Esophagus squamous epithelium (tissue), 5 donors: ENCODE measurements around the gene LRRC4C. TPM values are rescaled to one million over a fixed set of nuclear protein-coding genes. Genes with fewer than 3 reads are reported as not detected.
"Not testable (repeated sequence)": the region's sequence is repeated elsewhere in the genome, so short reads cannot be mapped to it uniquely, and the experiment has no call there.

Experiments
- DNase-seq: peaks from one replicate; lab custom pipeline; 2025; lab: John Stamatoyannopoulos, UW
- H3K27ac ChIP-seq, 4 donors: fragments of 200-600 bp; sonication (generic); one replicate each; pipeline ENCODE4 v1.5.1; 2016 to 2019; ENCODE audit warnings: mild to moderate bottlenecking in 1 of 4
- H3K27me3 ChIP-seq, 4 donors: fragments of 200-600 bp; sonication (generic); 1 replicate in 3 of 4; 2 replicates in 1 of 4; pipeline versions ENCODE4 v1.5.1 to v1.6.0; 2017 to 2021; ENCODE audit warnings: antibody characterized with exemption in 1 of 4
- H3K36me3 ChIP-seq, 3 donors: fragments of 200-600 bp; sonication (generic); one replicate each; pipeline ENCODE4 v1.5.1; 2016 to 2019
- H3K4me1 ChIP-seq, 3 donors: fragments of 200-600 bp; sonication (generic); one replicate each; pipeline ENCODE4 v1.5.1; 2017 to 2019
- H3K4me3 ChIP-seq, 4 donors: fragments of 200-600 bp; sonication (generic); 1 replicate in 3 of 4; 2 replicates in 1 of 4; pipeline ENCODE4 v1.5.1; 2016 to 2019; ENCODE audit warnings: mild to moderate bottlenecking in 2 of 4, moderate library complexity in 1 of 4
- H3K9me3 ChIP-seq, 3 donors: fragments of 200-600 bp; sonication (generic); one replicate each; pipeline ENCODE4 v1.5.1; 2016 to 2019
- CTCF ChIP-seq, 6 experiments: fragments of 450-650 bp in 4 of 6; fragments of 200-600 bp in 2 of 6; sonication (generic) in 2 of 6; IDR thresholded peaks; one replicate each; pipeline ENCODE4 v1.5.1; 2016 to 2019; ENCODE audit warnings: antibody characterized with exemption in 6 of 6, mild to moderate bottlenecking in 4 of 6, moderate library complexity in 4 of 6
- POLR2A ChIP-seq, 4 donors: fragments of 450-650 bp; IDR thresholded peaks; one replicate each; pipeline ENCODE4 v1.6.1; 2017; ENCODE audit warnings: antibody characterized with exemption in 4 of 4, mild to moderate bottlenecking in 4 of 4, moderate library complexity in 3 of 4
- WGBS, 2 donors: methylation state at CpG; one replicate each; pipeline ENCODE4 v1.1.5; 2018; 5-methylcytosine and 5-hydroxymethylcytosine counted together
- intact Hi-C: fragments of 100-400 bp; cut with DNase I; formaldehyde crosslinking; loops from one replicate; pipeline ENCODE4 v1.15.0; 2022
- total RNA-seq, 4 donors: library from RNA; depleted of rRNA; stranded (reverse); fragments of >200 nt; gene quantifications; one replicate each; pipeline ENCODE4 v1.1.0, GENCODE V29; 2016
- donor health status: DM: yes; HTN: yes; CAD: no.

LRRC4C gene
- total RNA-seq, 4 donors from 2014 or later, result 0.09 to 0.38 (median 0.30) TPM; not detected in 1

DNA sequence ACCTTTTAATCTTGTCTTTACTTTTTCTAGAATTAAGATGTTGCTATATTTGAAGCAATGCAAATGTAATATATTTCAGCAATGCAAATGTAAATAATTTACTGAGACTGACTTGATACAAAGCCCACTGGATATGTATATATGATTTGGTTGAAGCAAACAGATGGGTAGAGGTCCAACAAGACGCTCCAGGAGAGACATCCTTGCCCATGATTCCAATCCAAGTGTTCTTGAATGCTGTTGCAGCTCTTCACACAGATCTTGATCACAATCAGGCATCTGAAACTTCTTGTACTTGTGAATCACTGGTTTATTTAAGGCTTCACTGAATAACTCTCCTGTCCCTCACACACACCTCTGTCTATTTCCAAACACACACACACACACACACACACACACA, 507.0 kb downstream of the LRRC4C start:
- WGBS, 2 donors, result 53 to 60% methylated on average over 1 of the region's 1 CpG
- no peak overlapping the region for H3K4me3 ChIP-seq
- intact Hi-C loops, result no loop called here

GRCh38 chr11:40938002-40938401, 521.5 kb downstream of the LRRC4C start:
- 52 to 60% methylated on average over 4 of the region's 4 CpGs for WGBS, 2 donors
- intact Hi-C loops, result no loop called here
- no peak for DNase-seq
- no peak overlapping the region for H3K4me3 ChIP-seq
- no peak for TF ChIP-seq POLR2A (IDR thresholded peaks at IDR 0.05)
- no peaks in the 10 kb centered on the region for H3K27me3 ChIP-seq
- no peaks in the 10 kb centered on the region for H3K36me3 ChIP-seq
- H3K4me1 ChIP-seq, result no peaks in the 10 kb centered on the region
- H3K9me3 ChIP-seq, result no peaks in the 10 kb centered on the region
- H3K27ac ChIP-seq, result no peak overlapping the region

More for the DNA sequence above, 507.0 kb downstream of the LRRC4C start:
- DNase-seq, result no peak
- Histone ChIP-seq H3K36me3 (no peaks in the 10 kb centered on the region), H3K9me3 (peaks cover 0 to 5% (median 0%) of the 10 kb centered on the region in 3 donors), H3K27me3 (no peaks in the 10 kb centered on the region), H3K27ac (no peak overlapping the region), H3K4me1 (no peaks in the 10 kb centered on the region)
- no peak for TF ChIP-seq CTCF (IDR thresholded peaks at IDR 0.05)
- TF ChIP-seq POLR2A (IDR thresholded peaks at IDR 0.05), result no peak

- H3K36me3 ChIP-seq, result no peaks in the 10 kb centered on the region
- TF ChIP-seq CTCF (IDR thresholded peaks at IDR 0.05) (peak in 1 of 6 experiments; percentile 6), POLR2A (IDR thresholded peaks at IDR 0.05) (no peak)
- H3K27me3 ChIP-seq, result no peaks in the 10 kb centered on the region
- no peak overlapping the region for H3K4me3 ChIP-seq
- no peak for DNase-seq
- H3K9me3 ChIP-seq, result no peaks in the 10 kb centered on the region
- 68 to 78% methylated on average over 2 of the region's 2 CpGs for WGBS, 2 donors
- H3K27ac ChIP-seq, result no peak overlapping the region
- intact Hi-C loops, result no loop called here
- no peaks in the 10 kb centered on the region for H3K4me1 ChIP-seq
These were observed 534.5 kb downstream of the LRRC4C start for GRCh38 chr11:40924915-40925314.

DNA sequence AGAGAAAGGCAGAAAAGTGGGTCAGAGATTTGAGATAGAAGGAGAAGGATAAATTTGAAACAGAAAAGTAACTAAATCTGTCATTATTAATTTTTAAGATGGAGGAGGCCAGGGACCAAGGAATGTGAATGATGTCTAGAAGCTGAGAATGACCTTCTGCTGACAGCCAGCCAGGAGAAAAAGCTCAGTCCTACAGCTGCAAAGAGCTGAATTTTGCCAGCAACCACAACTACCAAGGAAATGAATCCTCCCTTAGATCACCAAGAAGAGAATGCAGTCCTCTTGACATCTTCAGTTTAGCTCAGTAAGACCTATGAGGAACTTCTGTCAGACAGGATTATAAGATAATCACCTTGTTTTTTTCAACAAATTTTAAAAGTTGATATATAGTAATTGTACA, 538.2 kb downstream of the LRRC4C start:
- Histone ChIP-seq H3K36me3 (no peaks in the 10 kb centered on the region), H3K4me1 (no peaks in the 10 kb centered on the region), H3K27ac (no peak overlapping the region), H3K9me3 (no peaks in the 10 kb centered on the region), H3K27me3 (no peaks in the 10 kb centered on the region), H3K4me3 (no peak overlapping the region)
- intact Hi-C loops, result no loop called here
- DNase-seq, result no peak
- no peak for TF ChIP-seq POLR2A (IDR thresholded peaks at IDR 0.05)
- no peak for TF ChIP-seq CTCF (IDR thresholded peaks at IDR 0.05)

DNA sequence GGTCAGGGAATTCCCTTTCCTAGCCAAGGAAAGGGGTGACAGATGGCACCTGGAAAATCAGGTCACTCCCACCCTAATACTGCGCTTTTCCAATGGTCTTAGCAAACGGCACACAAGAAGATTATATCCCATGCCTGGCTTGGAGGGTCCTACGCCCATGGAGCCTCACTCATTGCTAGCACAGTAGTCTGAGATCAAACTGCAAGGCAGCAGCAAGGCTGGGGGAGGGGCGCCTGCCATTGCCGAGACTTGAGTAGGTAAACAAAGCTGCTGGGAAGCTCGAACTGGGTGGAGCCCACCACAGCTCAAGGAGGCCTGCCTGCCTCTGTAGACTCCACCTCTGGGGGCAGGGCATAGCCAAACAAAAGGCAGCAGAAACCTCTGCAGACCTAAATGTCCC, 548.7 kb downstream of the LRRC4C start:
- H3K27ac ChIP-seq, H3K4me3 ChIP-seq, H3K27me3 ChIP-seq, DNase-seq, H3K4me1 ChIP-seq, H3K36me3 ChIP-seq, intact Hi-C loops: not testable (repeated sequence)
- peaks cover 0 to 11% (median 0%) of the 10 kb centered on the region in 3 donors for H3K9me3 ChIP-seq
- 50 to 60% methylated on average over 1 to 5 of the region's 6 CpGs for WGBS, 2 donors

- no peak for DNase-seq
- Histone ChIP-seq H3K4me1 (no peaks in the 10 kb centered on the region), H3K27ac (no peak overlapping the region), H3K36me3 (no peaks in the 10 kb centered on the region), H3K9me3 (peaks cover 0 to 7% (median 0%) of the 10 kb centered on the region in 3 donors), H3K27me3 (no peaks in the 10 kb centered on the region), H3K4me3 (no peak overlapping the region)
- WGBS, 2 donors, result 63 to 70% methylated on average over 2 of the region's 2 CpGs
- intact Hi-C loops, result no loop called here
- TF ChIP-seq CTCF (IDR thresholded peaks at IDR 0.05) (no peak), POLR2A (IDR thresholded peaks at IDR 0.05) (no peak)
These were observed 565.0 kb downstream of the LRRC4C start for GRCh38 chr11:40894501-40894900.
